Measurements from ENCODE around the gene MINDY3.

Gene MINDY3

DNA sequence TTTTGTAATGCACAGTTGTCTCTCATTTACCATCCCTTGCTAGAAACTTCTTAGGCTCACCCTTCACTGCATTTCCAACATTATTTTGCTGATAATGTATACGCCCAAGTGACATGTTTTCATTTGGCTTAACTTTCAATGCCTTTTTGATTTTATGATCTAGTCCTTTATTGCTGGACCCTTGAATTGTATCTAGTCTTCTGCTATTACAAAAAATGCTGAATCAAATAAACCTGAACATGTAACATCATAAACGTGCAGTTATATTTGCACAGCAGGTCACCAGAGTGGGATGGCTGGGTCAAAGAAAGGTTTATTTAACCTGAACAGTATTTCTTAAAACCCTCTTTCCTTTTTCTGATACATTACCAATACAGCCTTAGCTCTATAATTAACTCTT, 63.0 kb downstream of the MINDY3 start:
- TF ChIP-seq OSR1 (CRISPR knock-in tag; IDR thresholded peaks at IDR 0.05), result no peak
- TF ChIP-seq ZNF70 (CRISPR knock-in tag; IDR thresholded peaks at IDR 0.05), result no peak
- TF ChIP-seq ZC3H10 (CRISPR knock-in tag; IDR thresholded peaks at IDR 0.05), result no peak
- ATAC-seq, result no peak

DNA sequence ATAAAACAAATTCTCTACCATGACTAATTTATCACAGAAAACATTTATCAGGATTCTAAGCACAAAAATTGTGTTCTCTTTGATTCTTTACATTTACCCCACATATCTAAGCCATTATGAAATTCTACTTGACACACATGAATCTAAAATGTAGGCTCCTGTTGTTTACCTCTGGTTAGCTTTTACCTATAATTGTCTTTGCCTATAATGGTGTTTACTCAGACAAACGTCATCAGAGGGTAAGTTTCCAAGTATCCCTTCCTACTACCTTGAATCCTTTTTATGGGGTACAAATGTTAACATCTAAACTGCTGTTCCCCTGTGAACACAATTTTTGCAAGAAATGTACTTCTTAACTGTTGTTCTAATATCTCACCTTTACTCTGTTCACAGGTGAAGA, 63.5 kb downstream of the MINDY3 start:
- no peak for ATAC-seq
- TF ChIP-seq ZC3H10 (CRISPR knock-in tag; IDR thresholded peaks at IDR 0.05) (no peak), ISL1 (CRISPR knock-in tag; IDR thresholded peaks at IDR 0.05) (no peak), SNAI2 (CRISPR knock-in tag; IDR thresholded peaks at IDR 0.05) (no peak), TOX (CRISPR knock-in tag; IDR thresholded peaks at IDR 0.05; ENCODE audit: borderline replicate concordance) (no peak), ESRRG (CRISPR knock-in tag; IDR thresholded peaks at IDR 0.05) (no peak), GLIS3 (CRISPR knock-in tag; IDR thresholded peaks at IDR 0.05) (no peak), RARB (CRISPR knock-in tag; IDR thresholded peaks at IDR 0.05) (no peak), TCF4 (CRISPR knock-in tag; IDR thresholded peaks at IDR 0.05; ENCODE audit: borderline replicate concordance) (no peak), ZNF70 (CRISPR knock-in tag; IDR thresholded peaks at IDR 0.05) (no peak)
- TF ChIP-seq, protein P1, sequence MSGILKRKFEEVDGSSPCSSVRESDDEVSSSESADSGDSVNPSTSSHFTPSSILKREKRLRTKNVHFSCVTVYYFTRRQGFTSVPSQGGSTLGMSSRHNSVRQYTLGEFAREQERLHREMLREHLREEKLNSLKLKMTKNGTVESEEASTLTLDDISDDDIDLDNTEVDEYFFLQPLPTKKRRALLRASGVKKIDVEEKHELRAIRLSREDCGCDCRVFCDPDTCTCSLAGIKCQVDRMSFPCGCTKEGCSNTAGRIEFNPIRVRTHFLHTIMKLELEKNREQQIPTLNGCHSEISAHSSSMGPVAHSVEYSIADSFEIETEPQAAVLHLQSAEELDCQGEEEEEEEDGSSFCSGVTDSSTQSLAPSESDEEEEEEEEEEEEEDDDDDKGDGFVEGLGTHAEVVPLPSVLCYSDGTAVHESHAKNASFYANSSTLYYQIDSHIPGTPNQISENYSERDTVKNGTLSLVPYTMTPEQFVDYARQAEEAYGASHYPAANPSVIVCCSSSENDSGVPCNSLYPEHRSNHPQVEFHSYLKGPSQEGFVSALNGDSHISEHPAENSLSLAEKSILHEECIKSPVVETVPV (CRISPR knock-in tag; IDR thresholded peaks at IDR 0.05), result no peak
- TF ChIP-seq, protein P2, sequence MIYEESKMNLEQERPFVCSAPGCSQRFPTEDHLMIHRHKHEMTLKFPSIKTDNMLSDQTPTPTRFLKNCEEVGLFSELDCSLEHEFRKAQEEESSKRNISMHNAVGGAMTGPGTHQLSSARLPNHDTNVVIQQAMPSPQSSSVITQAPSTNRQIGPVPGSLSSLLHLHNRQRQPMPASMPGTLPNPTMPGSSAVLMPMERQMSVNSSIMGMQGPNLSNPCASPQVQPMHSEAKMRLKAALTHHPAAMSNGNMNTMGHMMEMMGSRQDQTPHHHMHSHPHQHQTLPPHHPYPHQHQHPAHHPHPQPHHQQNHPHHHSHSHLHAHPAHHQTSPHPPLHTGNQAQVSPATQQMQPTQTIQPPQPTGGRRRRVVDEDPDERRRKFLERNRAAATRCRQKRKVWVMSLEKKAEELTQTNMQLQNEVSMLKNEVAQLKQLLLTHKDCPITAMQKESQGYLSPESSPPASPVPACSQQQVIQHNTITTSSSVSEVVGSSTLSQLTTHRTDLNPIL (CRISPR knock-in tag; IDR thresholded peaks at IDR 0.05; ENCODE audit: low read depth), result no peak
- TF ChIP-seq, protein P3, sequence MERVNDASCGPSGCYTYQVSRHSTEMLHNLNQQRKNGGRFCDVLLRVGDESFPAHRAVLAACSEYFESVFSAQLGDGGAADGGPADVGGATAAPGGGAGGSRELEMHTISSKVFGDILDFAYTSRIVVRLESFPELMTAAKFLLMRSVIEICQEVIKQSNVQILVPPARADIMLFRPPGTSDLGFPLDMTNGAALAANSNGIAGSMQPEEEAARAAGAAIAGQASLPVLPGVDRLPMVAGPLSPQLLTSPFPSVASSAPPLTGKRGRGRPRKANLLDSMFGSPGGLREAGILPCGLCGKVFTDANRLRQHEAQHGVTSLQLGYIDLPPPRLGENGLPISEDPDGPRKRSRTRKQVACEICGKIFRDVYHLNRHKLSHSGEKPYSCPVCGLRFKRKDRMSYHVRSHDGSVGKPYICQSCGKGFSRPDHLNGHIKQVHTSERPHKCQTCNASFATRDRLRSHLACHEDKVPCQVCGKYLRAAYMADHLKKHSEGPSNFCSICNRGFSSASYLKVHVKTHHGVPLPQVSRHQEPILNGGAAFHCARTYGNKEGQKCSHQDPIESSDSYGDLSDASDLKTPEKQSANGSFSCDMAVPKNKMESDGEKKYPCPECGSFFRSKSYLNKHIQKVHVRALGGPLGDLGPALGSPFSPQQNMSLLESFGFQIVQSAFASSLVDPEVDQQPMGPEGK (CRISPR knock-in tag; IDR thresholded peaks at IDR 0.05; ENCODE audit: borderline replicate concordance), result no peak

DNA sequence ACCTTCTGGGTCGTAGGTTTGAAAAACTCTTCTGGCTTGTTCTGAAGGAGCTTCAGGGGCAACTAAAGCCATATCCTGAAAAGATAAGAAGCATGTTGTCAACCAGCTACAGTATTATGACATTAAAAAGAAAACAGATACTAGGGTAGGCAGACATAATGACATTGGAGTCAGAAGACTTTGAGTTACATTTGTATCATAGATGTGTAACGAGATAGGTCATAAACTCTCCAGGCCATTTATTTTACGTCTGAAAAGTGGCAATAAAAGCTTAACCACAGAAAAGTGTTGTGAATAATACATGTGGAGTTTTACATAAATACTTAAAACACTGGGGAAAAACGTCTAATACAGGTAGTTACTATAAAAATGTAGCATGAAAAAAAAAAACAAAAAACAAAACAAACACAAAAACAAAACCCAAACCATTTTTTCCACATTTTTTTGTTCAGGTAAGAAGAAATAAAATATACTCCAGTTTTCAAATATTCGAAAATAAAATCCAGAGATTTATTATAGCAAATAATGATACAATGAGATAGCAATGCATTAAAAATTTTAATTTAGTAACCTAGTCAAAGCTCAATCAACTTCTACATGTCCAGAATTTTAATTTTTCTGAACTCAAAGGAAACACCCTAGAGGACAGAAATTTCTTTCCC, 64.1 kb downstream of the MINDY3 start:
- ATAC-seq, result no peak
- TF ChIP-seq, protein P1 (CRISPR knock-in tag; IDR thresholded peaks at IDR 0.05), result no peak
- TF ChIP-seq ZNF8 (CRISPR knock-in tag; IDR thresholded peaks at IDR 0.05) (no peak), ISL1 (CRISPR knock-in tag; IDR thresholded peaks at IDR 0.05) (peak; percentile 30; the same call in 1 of the 2 replicates), ARNTL (CRISPR knock-in tag; IDR thresholded peaks at IDR 0.05; ENCODE audit: borderline replicate concordance, low read depth) (no peak), ZFP30 (CRISPR knock-in tag; IDR thresholded peaks at IDR 0.05) (peak; percentile 40; the same call in 1 of the 2 replicates)

DNA sequence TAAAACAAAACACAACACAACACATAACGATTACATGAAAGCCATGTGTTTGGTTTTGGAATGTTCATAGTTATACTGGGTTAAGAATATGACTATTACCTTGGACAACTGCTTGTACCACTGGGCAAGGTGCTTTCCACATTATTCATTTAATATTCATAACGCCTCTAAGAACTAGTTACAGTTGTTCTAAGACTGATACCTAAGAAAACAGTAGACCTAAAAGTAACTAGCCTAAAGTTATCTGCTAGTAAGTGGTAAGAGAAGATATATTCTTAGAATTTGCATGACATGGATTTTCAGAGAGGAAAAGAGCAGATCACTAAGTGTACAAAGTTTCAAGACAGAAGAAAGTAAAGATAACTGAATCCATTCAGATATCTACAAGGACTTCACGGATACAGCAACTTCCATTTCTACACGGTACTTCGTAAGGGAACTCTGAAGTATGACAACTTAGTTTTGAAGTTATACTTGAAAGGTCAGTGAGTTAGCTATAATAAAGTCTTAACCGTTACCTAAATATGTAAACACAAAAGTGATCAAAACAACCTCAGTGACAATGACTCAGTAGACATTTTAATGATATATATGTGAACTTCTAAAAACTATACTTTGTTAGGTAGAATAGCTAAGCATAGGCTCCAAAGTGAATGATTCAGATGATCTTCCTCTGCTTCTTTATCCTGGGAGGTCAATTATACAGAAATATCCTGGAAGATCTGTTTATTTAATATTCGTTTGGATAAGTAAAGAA, 65.1 kb downstream of the MINDY3 start:
- no peak for ATAC-seq
- no peak for TF ChIP-seq ZNF70 (CRISPR knock-in tag; IDR thresholded peaks at IDR 0.05)
- TF ChIP-seq SNAI2 (CRISPR knock-in tag; IDR thresholded peaks at IDR 0.05), result no peak
- TF ChIP-seq ZNF565 (CRISPR knock-in tag; conservative IDR thresholded peaks at IDR 0.05; ENCODE audit: low read depth), result no peak
- TF ChIP-seq, protein P1 (CRISPR knock-in tag; IDR thresholded peaks at IDR 0.05), result no peak
- no peak for TF ChIP-seq GLIS3 (CRISPR knock-in tag; IDR thresholded peaks at IDR 0.05)
- TF ChIP-seq, protein P2 (CRISPR knock-in tag; IDR thresholded peaks at IDR 0.05; ENCODE audit: low read depth), result no peak
- TF ChIP-seq, protein P4, sequence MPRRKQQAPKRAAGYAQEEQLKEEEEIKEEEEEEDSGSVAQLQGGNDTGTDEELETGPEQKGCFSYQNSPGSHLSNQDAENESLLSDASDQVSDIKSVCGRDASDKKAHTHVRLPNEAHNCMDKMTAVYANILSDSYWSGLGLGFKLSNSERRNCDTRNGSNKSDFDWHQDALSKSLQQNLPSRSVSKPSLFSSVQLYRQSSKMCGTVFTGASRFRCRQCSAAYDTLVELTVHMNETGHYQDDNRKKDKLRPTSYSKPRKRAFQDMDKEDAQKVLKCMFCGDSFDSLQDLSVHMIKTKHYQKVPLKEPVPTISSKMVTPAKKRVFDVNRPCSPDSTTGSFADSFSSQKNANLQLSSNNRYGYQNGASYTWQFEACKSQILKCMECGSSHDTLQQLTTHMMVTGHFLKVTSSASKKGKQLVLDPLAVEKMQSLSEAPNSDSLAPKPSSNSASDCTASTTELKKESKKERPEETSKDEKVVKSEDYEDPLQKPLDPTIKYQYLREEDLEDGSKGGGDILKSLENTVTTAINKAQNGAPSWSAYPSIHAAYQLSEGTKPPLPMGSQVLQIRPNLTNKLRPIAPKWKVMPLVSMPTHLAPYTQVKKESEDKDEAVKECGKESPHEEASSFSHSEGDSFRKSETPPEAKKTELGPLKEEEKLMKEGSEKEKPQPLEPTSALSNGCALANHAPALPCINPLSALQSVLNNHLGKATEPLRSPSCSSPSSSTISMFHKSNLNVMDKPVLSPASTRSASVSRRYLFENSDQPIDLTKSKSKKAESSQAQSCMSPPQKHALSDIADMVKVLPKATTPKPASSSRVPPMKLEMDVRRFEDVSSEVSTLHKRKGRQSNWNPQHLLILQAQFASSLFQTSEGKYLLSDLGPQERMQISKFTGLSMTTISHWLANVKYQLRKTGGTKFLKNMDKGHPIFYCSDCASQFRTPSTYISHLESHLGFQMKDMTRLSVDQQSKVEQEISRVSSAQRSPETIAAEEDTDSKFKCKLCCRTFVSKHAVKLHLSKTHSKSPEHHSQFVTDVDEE (CRISPR knock-in tag; IDR thresholded peaks at IDR 0.05), result no peak

Measured in SK-N-SH treated with all-trans-retinoic acid at 6 μM for 48 hours (cell line).